Ovary (tissue), 3 donors: Measurements from ENCODE around the gene PPP4R3A.

Source experiments
- CTCF ChIP-seq, 3 donors: fragments of 450-650 bp in 2 of 3; fragments of 200-600 bp in 1 of 3; IDR thresholded peaks; one replicate each; pipeline versions ENCODE4 v1.5.1 to v1.8.0; 2016 to 2022; ENCODE audit warnings: antibody characterized with exemption in 3 of 3, mild to moderate bottlenecking in 1 of 3
- POLR2A ChIP-seq: fragments of 450-650 bp; IDR thresholded peaks from one replicate; pipeline ENCODE4 v1.6.1; 2017; ENCODE audit warnings: antibody characterized with exemption, mild to moderate bottlenecking, moderate library complexity
- donor health status: DM: no; HTN: no; CAD: no.

- TF ChIP-seq CTCF (IDR thresholded peaks at IDR 0.05) (no peak), POLR2A (no peak)
Observed at GRCh38 chr14:91545204-91545603, 35.1 kb upstream of the PPP4R3A start.
